Kidney (tissue), 14 donors: ENCODE data around the gene PTPRN. TPM values are rescaled to one million over a fixed set of nuclear protein-coding genes. Genes with fewer than 3 reads are reported as not detected.

ENCODE experiments used
- DNase-seq, 5 donors: peaks; one replicate each; pipeline ENCODE4 v3.0.0-alpha.2; 2013 to 2020
- FAIRE-seq: peaks from 2 replicates; lab custom pipeline; 2012; peaks lifted over from hg19 to GRCh38; lab: Jason Lieb, UNC
- H3K27ac ChIP-seq, 2 donors: one replicate each; pipeline ENCODE4 v1.7.0; 2013; ENCODE audit warnings: low read depth in 2 of 2, low read length in 2 of 2, inconsistent platforms in 1 of 2
- H3K27me3 ChIP-seq: one replicate; pipeline ENCODE4 v1.7.1; 2013; ENCODE audit warnings: low read length, inconsistent platforms; ENCODE audit not compliant: control insufficient read depth, insufficient read depth
- H3K36me3 ChIP-seq, 3 donors: one replicate each; pipeline versions ENCODE4 v1.7.0 to v1.7.1; 2013; ENCODE audit warnings: low read length in 3 of 3, control low read depth in 1 of 3, inconsistent platforms in 1 of 3; ENCODE audit not compliant: insufficient read depth in 3 of 3, control insufficient read depth in 2 of 3
- H3K4me1 ChIP-seq, 3 donors: one replicate each; pipeline versions ENCODE4 v1.7.0 to v1.7.1; 2013; ENCODE audit warnings: low read length in 3 of 3, inconsistent platforms in 1 of 3, low read depth in 1 of 3; ENCODE audit not compliant: control insufficient read depth in 2 of 3, insufficient read depth in 2 of 3
- H3K4me3 ChIP-seq, 3 donors: one replicate each; pipeline versions ENCODE4 v1.7.0 to v1.8.1; 2013; ENCODE audit warnings: low read length in 3 of 3, control low read depth in 1 of 3, inconsistent platforms in 1 of 3
- H3K9ac ChIP-seq, 3 donors: one replicate each; pipeline versions ENCODE4 v1.7.0 to v1.7.1; 2013; ENCODE audit warnings: low read length in 3 of 3, control low read depth in 1 of 3, inconsistent platforms in 1 of 3
- H3K9me3 ChIP-seq, 3 donors: one replicate each; pipeline versions ENCODE4 v1.7.0 to v1.7.1; 2013; ENCODE audit warnings: low read length in 3 of 3, control low read depth in 1 of 3, inconsistent platforms in 1 of 3; ENCODE audit not compliant: control insufficient read depth in 2 of 3, insufficient read depth in 1 of 3
- intact Hi-C: fragments of 100-400 bp; cut with DNase I; formaldehyde crosslinking; loops from one replicate; pipeline ENCODE4 v1.11.1; 2022
- polyA plus RNA-seq: library from polyadenylated mRNA; stranded (reverse); fragments of 350-450 nt; fragmentation: Illumina TruSeq; extraction: RNeasy Lipid Tissue Mini Kit (QIAGEN cat#74804); gene quantifications from one replicate; pipeline ENCODE4 v1.2.3, GENCODE V29; 2014; ENCODE audit warnings: low read depth, low replicate concordance; ENCODE audit not compliant: insufficient read depth
- total RNA-seq: library from RNA; stranded (reverse); fragmentation: NEBNext Ultra II Directional; extraction: Animal tissue kit (Norgen Biotek cat#: 25700); gene quantifications from one replicate; pipeline ENCODE4 v1.2.1, GENCODE V29; 2021
- TF ChIP-seq, protein P1 (sequence below): IDR thresholded peaks from 3 replicates; pipeline ENCODE4 v1.5.1; 2012; ENCODE audit warnings: mild to moderate bottlenecking, moderate library complexity, borderline replicate concordance; ENCODE audit not compliant: insufficient read depth; ENCODE audit errors: extremely low read depth
- donor health status: control.
- donor health status: control.
- donor health status: control.
- donor health status: control.
- donor health status: control.
- donor health status: DM: yes; HTN: yes; CAD: no.
- donor health status: Normal renal cell carcinoma (clear cell type).

Gene PTPRN
- total and polyA plus RNA-seq, 2 donors from 2014 or later: not detected

DNA sequence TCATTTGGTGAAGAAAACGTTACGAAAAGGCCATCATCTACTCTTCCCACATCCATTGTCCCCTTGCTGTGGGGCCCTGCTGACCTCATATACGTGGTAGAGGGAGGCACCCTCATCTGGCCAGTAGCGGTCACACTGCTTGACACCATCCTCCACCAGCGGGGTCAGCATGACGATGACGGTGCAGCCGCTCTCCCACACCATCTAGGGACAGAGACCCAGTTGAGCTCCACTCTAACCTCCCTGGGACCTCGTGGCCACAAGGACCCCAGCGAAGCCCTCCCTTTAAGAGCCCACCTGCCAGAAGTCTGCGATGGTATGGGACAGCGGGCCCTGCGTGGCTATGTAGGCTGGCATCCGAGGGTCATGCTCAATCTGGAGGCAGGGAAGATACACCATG lies 13.1 kb downstream of the PTPRN start:
- no peaks in the 10 kb centered on the region for H3K9me3 ChIP-seq
- DNase-seq (peak in 2 of 5 donors; percentile 37 to 49), FAIRE-seq (no peak)
- no peak overlapping the region for H3K9ac ChIP-seq
- H3K4me1 ChIP-seq: peaks cover 0 to 6% (median 3%) of the 10 kb centered on the region in 3 donors
- H3K4me3 ChIP-seq: no peak overlapping the region
- TF ChIP-seq, protein P1, sequence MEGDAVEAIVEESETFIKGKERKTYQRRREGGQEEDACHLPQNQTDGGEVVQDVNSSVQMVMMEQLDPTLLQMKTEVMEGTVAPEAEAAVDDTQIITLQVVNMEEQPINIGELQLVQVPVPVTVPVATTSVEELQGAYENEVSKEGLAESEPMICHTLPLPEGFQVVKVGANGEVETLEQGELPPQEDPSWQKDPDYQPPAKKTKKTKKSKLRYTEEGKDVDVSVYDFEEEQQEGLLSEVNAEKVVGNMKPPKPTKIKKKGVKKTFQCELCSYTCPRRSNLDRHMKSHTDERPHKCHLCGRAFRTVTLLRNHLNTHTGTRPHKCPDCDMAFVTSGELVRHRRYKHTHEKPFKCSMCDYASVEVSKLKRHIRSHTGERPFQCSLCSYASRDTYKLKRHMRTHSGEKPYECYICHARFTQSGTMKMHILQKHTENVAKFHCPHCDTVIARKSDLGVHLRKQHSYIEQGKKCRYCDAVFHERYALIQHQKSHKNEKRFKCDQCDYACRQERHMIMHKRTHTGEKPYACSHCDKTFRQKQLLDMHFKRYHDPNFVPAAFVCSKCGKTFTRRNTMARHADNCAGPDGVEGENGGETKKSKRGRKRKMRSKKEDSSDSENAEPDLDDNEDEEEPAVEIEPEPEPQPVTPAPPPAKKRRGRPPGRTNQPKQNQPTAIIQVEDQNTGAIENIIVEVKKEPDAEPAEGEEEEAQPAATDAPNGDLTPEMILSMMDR: no peak
- H3K36me3 ChIP-seq: no peaks in the 10 kb centered on the region
- intact Hi-C loops: no loop called here
- no peaks in the 10 kb centered on the region for H3K27me3 ChIP-seq
- no peak overlapping the region for H3K27ac ChIP-seq

DNA sequence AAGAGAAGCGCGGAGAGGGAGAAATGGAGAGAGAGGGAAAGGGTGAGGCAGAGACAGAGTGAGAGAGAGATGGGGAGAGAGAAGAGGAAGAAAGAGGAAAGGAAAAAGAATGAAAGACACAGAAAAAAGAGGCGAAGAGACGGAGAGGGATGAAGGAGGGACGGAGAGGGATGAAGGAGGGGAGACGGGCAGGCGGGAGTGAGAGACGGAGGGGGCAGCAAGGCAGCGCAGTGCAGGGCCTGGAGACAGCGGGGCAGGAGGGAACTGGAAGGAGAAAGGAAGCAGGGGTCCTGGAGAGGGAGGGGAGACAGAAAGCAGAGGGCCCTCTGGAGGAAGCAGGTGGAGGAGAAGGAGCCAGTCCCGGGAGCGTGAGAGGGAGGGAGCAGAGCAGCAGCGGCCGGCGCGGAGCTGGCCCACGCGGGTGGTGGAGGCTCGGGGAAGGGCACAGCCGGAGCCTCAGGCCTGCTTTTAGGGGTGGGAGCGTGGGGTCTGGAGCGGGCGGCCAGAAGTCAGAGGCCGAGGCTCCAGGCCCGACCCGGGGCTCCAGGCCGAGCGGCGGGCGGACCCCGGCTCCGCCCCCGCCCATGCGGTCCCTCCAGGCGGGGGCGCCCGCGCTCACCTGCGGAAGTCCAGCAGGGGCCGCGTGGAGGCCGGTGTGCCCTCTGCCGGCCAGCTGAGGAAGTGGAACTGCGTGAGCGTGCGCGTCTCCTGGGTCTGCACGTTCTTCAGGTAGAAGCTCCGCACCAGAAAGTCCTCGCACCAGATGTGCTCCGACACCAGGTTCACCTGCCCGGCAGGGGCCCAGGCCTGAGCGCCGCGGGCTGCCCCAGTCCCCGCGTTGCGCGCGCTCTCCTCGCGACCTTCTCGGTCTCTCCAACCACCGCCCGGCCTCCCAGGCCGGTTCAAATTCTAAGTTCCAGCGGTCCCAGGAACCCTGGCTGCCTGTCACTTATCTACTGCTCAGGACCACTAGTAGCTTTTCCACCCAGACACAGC lies 14.5 kb downstream of the PTPRN start:
- Histone ChIP-seq H3K9ac (peak overlapping the region in 2 of 3 donors; percentile 31 to 65), H3K27ac (peak overlapping the region in 1 of 2 donors; percentile 57), H3K36me3 (no peaks in the 10 kb centered on the region), H3K4me3 (peak overlapping the region; percentile 32 to 59 (median 47)), H3K4me1 (peaks cover 0 to 6% (median 3%) of the 10 kb centered on the region in 3 donors), H3K27me3 (no peaks in the 10 kb centered on the region), H3K9me3 (no peaks in the 10 kb centered on the region)
- FAIRE-seq (no peak), DNase-seq (peak; percentile 91 to 94 (median 92))
- TF ChIP-seq, protein P1: peak; percentile 99
- intact Hi-C loops: no loop called here

GRCh38 chr2:219293736-219294231 lies 15.4 kb downstream of the PTPRN start:
- no peak overlapping the region for H3K9ac ChIP-seq
- no peak for FAIRE-seq
- intact Hi-C loops: no loop called here

More at GRCh38 chr2:219293736-219294231, 15.4 kb downstream of the PTPRN start:
- no peak overlapping the region for H3K27ac ChIP-seq
- peaks cover 0 to 8% (median 3%) of the 10 kb centered on the region in 3 donors for H3K4me1 ChIP-seq
- peak in 2 of 5 donors; percentile 45 to 48 for DNase-seq
- H3K36me3 ChIP-seq: no peaks in the 10 kb centered on the region
- no peaks in the 10 kb centered on the region for H3K27me3 ChIP-seq
- no peak overlapping the region for H3K4me3 ChIP-seq
- H3K9me3 ChIP-seq: no peaks in the 10 kb centered on the region
- TF ChIP-seq, protein P1: no peak
